GM12872 (cell line): ENCODE results near the gene ECD.

Experiments
- CTCF ChIP-seq: IDR thresholded peaks from 3 replicates; pipeline ENCODE4 v1.5.1; 2011; ENCODE audit warnings: low read depth, mild to moderate bottlenecking, low read length, moderate library complexity; ENCODE audit not compliant: insufficient read depth

The ECD gene

GRCh38 chr10:73172867-73173266 lies 5.1 kb upstream of the ECD start:
- no peak for TF ChIP-seq CTCF

- TF ChIP-seq CTCF: no peak
Observed at GRCh38 chr10:73169320-73169719, 1.5 kb upstream of the ECD start.

- no peak for TF ChIP-seq CTCF
Observed at GRCh38 chr10:73168465-73168803, 626 bp upstream of the ECD start.

- no peak for TF ChIP-seq CTCF
Observed at GRCh38 chr10:73167458-73167782, 388 bp downstream of the ECD start.

GRCh38 chr10:73166972-73167371 lies 836 bp downstream of the ECD start:
- TF ChIP-seq CTCF: no peak

- no peak for TF ChIP-seq CTCF
Observed at GRCh38 chr10:73163096-73163495, 4.7 kb downstream of the ECD start.

GRCh38 chr10:73161662-73162061 lies 6.1 kb downstream of the ECD start:
- no peak for TF ChIP-seq CTCF

GRCh38 chr10:73161079-73161478 lies 6.7 kb downstream of the ECD start:
- TF ChIP-seq CTCF: no peak
